Aortic smooth muscle cell (primary cell): Measurements from ENCODE around the gene COPG2. TPM values are rescaled to one million over a fixed set of nuclear protein-coding genes. Genes with fewer than 3 reads are reported as not detected.

Experiments
- total RNA-seq: library from RNA; depleted of rRNA; stranded (reverse); fragments of >200 nt; gene quantifications from 2 replicates; pipeline ENCODE4 v1.2.3, GENCODE V29; 2014

The COPG2 gene, protein sequence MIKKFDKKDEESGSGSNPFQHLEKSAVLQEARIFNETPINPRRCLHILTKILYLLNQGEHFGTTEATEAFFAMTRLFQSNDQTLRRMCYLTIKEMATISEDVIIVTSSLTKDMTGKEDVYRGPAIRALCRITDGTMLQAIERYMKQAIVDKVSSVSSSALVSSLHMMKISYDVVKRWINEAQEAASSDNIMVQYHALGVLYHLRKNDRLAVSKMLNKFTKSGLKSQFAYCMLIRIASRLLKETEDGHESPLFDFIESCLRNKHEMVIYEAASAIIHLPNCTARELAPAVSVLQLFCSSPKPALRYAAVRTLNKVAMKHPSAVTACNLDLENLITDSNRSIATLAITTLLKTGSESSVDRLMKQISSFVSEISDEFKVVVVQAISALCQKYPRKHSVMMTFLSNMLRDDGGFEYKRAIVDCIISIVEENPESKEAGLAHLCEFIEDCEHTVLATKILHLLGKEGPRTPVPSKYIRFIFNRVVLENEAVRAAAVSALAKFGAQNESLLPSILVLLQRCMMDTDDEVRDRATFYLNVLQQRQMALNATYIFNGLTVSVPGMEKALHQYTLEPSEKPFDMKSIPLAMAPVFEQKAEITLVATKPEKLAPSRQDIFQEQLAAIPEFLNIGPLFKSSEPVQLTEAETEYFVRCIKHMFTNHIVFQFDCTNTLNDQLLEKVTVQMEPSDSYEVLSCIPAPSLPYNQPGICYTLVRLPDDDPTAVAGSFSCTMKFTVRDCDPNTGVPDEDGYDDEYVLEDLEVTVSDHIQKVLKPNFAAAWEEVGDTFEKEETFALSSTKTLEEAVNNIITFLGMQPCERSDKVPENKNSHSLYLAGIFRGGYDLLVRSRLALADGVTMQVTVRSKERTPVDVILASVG
- total RNA-seq, result 17.0 and 29.8 TPM in 2 replicates

DNA sequence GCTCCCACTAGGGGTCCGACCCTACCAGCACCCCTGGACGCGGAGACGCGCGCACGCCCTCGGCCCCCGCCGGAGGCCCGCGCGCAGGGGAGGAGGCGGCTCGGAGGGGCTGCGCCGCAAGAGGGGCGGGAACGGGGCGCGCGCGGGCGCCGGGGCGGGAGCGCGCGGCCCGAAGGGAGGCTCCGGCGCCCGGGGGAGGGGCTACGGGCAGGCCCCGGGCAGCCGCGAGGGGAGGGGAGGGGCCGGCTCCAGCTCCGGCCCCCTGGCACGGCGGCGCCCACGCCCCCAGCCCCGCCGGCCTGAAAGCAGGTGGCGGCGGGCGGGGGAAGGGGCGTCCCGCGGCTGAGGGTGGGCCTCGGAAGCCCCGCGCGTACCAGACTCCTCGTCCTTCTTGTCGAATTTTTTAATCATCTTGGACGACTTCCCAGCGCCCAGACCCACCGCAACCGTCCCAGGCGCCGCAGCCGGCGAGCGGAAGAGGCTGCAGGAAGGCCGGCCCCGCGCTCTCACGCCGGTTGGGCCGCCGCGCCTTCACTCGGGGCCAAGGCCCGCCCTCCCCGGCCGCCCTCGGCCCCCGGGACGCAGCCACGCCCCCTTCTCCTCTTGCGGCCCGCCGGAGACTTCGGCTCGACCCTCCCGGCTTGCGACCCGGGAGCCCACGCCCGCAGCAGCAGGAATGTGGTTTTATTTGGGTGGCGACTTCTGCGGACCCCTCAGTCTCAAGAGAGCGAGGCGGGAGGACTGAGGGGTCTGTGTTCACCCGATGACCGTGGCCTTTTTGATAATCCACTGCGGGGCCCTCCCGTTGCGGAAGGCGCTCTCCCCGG, at the start of gene COPG2:
Gene COPG2, minus strand, starts transcription at position 491 of the 827 bp plus-strand sequence. Its CDS starts 80 bp downstream, at position 411.

DNA sequence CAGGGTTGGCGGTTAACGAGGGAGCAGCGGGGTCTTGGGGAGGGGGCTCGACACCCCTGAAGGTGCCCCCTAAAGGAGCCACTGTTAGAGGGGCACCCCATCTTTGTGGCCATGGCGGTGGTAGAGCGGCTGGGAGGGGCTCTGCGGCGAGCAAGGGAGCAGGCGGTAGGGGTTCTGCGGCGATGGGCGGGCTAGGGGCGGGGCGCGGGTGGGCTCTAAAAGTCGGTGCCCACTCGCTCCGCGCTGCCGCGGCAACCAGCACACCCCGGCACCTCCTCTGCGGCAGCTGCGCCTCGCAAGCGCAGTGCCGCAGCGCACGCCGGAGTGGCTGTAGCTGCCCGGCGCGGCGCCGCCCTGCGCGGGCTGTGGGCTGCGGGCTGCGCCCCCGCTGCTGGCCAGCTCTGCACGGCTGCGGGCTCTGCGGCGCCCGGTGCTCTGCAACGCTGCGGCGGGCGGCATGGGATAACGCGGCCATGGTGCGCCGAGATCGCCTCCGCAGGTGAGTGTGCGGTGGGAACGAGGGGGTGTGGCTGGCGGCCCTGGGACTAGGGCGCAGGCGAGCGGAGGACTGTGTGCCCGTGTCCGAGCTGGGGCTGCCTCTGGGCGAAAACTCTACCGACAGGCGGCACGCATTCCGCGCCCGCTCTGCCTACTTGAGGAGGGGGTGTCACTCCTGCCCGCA, 176.6 kb downstream of the COPG2 start, which contains the start of gene MEST:
Gene MEST, plus strand, starts transcription at position 245 of the 682 bp plus-strand sequence. Its CDS starts 229 bp downstream, at position 474.

Other genes starting within 250 kb of the COPG2 start
- gene CEP41, start 227.7 kb downstream of the COPG2 start, total RNA-seq, result 7.0 and 8.0 TPM in 2 replicates
- gene MEST, start 176.7 kb downstream of the COPG2 start, total RNA-seq, result 0.66 and 2.0 TPM in 2 replicates
- gene TSGA13, start 17.8 kb upstream of the COPG2 start, total RNA-seq, result not detected in 2 replicates
- gene KLF14, start 65.5 kb upstream of the COPG2 start, total RNA-seq, result not detected in 2 replicates